ENCODE results near the gene ITSN1. TPM values are rescaled to one million over a fixed set of nuclear protein-coding genes. Genes with fewer than 3 reads are reported as not detected.

Gene ITSN1
- total RNA-seq: 15.9 and 22.8 TPM in 2 replicates

DNA sequence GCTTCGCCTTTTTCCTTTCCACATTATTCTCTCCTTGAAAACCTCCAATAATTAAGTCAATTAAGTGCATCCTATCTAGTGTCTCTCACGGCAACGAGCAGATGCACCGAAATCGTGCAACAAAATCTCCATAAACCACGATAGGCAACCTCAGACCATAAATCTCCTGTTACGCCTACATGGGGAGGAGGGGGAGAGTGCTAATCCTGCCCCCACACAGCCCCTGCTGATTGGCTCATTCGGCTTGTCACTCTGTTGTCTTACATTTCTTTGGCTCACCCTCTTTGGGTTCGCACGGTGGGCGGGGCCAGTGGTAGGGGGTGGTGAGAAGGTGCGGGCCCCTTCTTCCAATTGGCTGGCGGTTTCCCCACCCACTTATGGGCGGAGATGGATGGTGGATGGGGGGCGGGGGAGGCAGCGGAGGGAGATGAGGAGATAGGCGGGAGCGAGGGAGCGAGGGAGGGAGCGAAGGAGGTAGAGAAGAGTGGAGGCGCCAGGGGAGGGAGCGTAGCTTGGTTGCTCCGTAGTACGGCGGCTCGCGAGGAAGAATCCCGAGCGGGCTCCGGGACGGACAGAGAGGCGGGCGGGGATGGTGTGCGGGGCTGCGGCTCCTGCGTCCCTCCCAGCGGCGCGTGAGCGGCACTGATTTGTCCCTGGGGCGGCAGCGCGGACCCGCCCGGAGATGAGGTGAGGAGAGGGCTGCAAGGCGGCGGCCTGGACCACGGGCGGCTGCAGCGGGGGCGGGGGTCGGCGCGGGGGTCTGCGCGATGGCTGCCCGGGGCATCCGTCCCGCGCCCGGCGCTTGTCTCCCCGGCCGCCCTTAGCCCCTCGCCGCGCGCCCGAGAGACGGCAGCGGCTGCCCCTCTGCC, at the start of gene ITSN1:
Gene ITSN1, plus strand, starts transcription at position 475 of the 869 bp plus-strand sequence. CDS start 76,328 bp downstream, outside the sequence.

GRCh38 chr21:33641352-33642026, 812 bp upstream of the ITSN1 start, which contains the start of gene CRYZL1:
Gene CRYZL1, minus strand, starts transcription at chr21:33641741. Its CDS starts 10,190 bp downstream, at chr21:33631551.

DNA sequence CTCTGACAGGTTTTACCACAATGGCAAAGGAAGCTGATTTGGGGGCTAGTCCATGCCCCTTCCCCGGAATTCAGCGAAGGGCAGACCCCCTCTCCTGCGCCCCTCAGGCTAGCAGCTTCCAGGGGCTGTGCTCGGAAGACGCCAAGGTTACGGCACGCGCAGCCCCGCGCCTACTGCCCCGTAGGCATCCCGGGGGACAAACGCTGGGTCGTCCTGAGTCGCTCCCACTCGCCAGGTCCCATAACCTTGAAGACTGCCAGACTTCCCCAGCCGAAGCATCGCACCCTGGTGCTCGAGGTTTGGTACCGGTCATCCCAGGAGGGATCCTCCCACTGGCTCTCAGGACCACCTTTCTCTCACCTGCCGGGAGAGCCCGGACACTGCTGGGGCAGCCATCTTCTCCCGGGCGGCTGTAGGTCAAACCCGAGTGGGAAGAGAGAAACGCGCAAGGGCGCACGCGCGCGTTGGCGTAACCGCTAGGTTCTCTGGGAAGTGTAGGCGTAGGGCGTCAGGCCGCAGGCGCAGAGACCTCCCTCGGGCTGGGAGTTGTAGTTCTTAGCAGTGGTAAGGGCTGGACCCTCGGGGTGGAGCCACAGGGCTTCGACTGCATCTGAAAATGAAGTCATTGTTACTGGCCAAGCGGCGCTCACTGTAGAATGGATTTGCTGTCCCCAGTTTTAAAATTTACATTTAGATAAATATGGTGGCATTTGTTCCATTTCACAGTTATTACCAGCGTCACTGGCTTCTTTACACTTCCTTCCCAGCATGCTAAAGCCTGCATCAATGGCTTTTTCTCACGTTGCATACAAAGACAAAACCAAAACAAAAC, 273.3 kb downstream of the ITSN1 start, which contains the start of gene ATP5PO:
Gene ATP5PO, minus strand, starts transcription at position 437 of the 832 bp plus-strand sequence. Its CDS starts 41 bp downstream, at position 396.

Other genes starting within 250 kb of the ITSN1 start
- 99.9 and 182 TPM in 2 replicates for gene IFNGR2, start 239.1 kb upstream of the ITSN1 start, total RNA-seq
- 27.3 and 28.6 TPM in 2 replicates for gene TMEM50B, start 162.5 kb upstream of the ITSN1 start, total RNA-seq
- gene DNAJC28, start 150.8 kb upstream of the ITSN1 start, total RNA-seq: 0.23 and 1.0 TPM in 2 replicates
- 97.5 and 186 TPM in 2 replicates for gene GART, start 100.4 kb upstream of the ITSN1 start, total RNA-seq
- gene SON, start 99.5 kb upstream of the ITSN1 start, total RNA-seq: 141 and 170 TPM in 2 replicates
- gene DONSON, start 53.8 kb upstream of the ITSN1 start, total RNA-seq: 12.6 and 32.4 TPM in 2 replicates
- gene CRYZL1, start 760 bp upstream of the ITSN1 start, total RNA-seq: 6.6 and 16.6 TPM in 2 replicates

Measured in hair follicular keratinocyte (primary cell).